Neutrophil (primary cell): Measurements from ENCODE around the gene CCDC3.
"Not testable (repeated sequence)": the region's sequence is repeated elsewhere in the genome, so short reads cannot be mapped to it uniquely, and the experiment has no call there.

ENCODE experiments used
- H3K27ac ChIP-seq: fragments of 200-600 bp; sonication (generic); 2 replicates; pipeline ENCODE4 v1.5.1; 2016; ENCODE audit warnings: mild to moderate bottlenecking, moderate library complexity
- H3K27me3 ChIP-seq: fragments of 200-600 bp; sonication (generic); 2 replicates; pipeline ENCODE4 v1.6.0; 2016; ENCODE audit warnings: mild to moderate bottlenecking
- H3K36me3 ChIP-seq: fragments of 200-600 bp; sonication (generic); 2 replicates; pipeline ENCODE4 v1.5.1; 2017
- H3K4me1 ChIP-seq, 2 experiments: fragments of 200-600 bp in 1 of 2; sonication (generic) in 1 of 2; 1 replicate in 1 of 2; 2 replicates in 1 of 2; pipeline versions ENCODE4 v1.5.1 to v1.6.1; 2013 to 2016; ENCODE audit warnings: low read depth in 1 of 2, low read length in 1 of 2, mild to moderate bottlenecking in 1 of 2, moderate library complexity in 1 of 2; ENCODE audit not compliant: control insufficient read depth in 1 of 2, insufficient read depth in 1 of 2
- H3K4me3 ChIP-seq, 2 experiments: fragments of 200-600 bp in 1 of 2; sonication (generic) in 1 of 2; 1 replicate in 1 of 2; 2 replicates in 1 of 2; pipeline ENCODE4 v1.5.1; 2013 to 2016; ENCODE audit warnings: low read depth in 1 of 2, low read length in 1 of 2, mild to moderate bottlenecking in 1 of 2, moderate library complexity in 1 of 2
- H3K9me3 ChIP-seq: fragments of 200-600 bp; sonication (generic); 2 replicates; pipeline ENCODE4 v1.5.1; 2016
- TF ChIP-seq, protein P1 (sequence below): fragments of 200-600 bp; sonication (generic); IDR thresholded peaks from 2 replicates; pipeline ENCODE4 v1.5.1; 2016; ENCODE audit warnings: antibody characterized with exemption

Gene CCDC3

DNA sequence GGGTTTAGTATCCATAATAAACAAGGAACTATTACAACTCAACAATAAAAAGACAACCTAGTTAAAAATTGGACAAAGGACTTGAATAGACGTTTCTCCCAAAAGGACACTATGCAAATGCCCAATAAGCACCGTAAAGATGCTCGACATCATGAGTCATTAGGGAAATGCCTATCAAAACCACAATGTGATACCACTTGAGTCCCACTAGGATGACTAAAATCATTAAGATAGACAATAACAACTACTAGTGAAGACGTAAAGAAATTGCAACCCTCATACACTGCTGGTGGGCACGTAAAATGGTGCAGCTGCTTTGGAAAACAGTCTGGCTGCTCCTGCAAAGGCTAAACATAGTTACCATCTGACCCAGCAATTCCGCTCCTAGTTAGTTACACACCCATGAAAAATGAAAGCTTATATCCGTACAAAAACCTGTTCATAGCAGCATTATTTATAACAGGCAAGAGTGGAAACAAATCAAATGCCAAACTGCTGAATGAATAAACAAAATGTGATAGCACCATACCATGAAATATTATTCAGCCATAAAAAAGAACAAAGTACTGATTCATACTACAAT, 17.3 kb downstream of the CCDC3 start:
- Histone ChIP-seq H3K27me3 (no peaks in the 10 kb centered on the region), H3K9me3 (no peaks in the 10 kb centered on the region), H3K36me3 (no peaks in the 10 kb centered on the region), H3K4me3 (no peak overlapping the region), H3K27ac (no peak overlapping the region), H3K4me1 (no peaks in the 10 kb centered on the region)
- TF ChIP-seq, protein P1, sequence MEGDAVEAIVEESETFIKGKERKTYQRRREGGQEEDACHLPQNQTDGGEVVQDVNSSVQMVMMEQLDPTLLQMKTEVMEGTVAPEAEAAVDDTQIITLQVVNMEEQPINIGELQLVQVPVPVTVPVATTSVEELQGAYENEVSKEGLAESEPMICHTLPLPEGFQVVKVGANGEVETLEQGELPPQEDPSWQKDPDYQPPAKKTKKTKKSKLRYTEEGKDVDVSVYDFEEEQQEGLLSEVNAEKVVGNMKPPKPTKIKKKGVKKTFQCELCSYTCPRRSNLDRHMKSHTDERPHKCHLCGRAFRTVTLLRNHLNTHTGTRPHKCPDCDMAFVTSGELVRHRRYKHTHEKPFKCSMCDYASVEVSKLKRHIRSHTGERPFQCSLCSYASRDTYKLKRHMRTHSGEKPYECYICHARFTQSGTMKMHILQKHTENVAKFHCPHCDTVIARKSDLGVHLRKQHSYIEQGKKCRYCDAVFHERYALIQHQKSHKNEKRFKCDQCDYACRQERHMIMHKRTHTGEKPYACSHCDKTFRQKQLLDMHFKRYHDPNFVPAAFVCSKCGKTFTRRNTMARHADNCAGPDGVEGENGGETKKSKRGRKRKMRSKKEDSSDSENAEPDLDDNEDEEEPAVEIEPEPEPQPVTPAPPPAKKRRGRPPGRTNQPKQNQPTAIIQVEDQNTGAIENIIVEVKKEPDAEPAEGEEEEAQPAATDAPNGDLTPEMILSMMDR, result no peak

DNA sequence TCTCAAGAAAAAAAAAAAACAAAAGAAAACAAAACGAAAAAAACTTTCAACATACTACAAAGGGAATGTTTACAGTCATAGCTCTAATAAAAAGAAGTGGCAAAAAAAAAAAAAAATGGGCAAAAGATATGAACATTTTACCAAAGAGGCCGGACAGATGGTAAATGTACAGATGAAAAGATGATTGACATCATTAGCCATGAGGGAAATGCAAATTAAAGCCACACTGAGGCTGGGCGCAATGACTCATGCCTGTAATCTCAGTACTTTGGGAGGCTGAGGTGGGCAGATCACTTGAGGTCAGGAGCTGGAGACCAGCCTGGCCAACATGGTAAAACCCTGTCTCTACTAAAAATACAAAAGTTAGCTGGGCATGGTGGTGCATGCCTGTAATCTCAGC, 17.9 kb downstream of the CCDC3 start:
- H3K27ac ChIP-seq, H3K27me3 ChIP-seq, H3K4me3 ChIP-seq, H3K9me3 ChIP-seq, H3K4me1 ChIP-seq, H3K36me3 ChIP-seq: not testable (repeated sequence)

DNA sequence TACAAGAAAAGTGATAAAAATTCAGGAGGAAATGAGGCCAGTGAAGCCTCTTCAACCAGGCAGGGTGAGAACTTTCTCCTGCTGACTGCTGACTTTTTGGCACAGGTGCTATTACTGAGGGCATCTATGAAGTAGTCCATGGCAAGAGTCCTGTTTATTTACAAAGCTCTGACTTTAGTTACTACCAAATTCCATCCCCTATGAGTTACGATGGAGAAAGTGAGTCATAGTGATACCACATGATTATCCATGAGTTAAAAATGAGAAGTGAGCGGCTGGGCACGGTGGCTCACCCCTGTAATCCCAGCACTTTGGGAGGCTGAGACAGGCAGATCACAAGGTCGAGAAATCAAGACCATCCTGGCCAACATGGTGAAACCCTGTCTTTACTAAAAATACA, 19.9 kb downstream of the CCDC3 start:
- no peaks in the 10 kb centered on the region for H3K36me3 ChIP-seq
- no peaks in the 10 kb centered on the region for H3K4me1 ChIP-seq
- H3K27ac ChIP-seq, result no peak overlapping the region
- H3K4me3 ChIP-seq, result no peak overlapping the region
- TF ChIP-seq, protein P1, result no peak
- no peaks in the 10 kb centered on the region for H3K27me3 ChIP-seq
- H3K9me3 ChIP-seq, result no peaks in the 10 kb centered on the region

DNA sequence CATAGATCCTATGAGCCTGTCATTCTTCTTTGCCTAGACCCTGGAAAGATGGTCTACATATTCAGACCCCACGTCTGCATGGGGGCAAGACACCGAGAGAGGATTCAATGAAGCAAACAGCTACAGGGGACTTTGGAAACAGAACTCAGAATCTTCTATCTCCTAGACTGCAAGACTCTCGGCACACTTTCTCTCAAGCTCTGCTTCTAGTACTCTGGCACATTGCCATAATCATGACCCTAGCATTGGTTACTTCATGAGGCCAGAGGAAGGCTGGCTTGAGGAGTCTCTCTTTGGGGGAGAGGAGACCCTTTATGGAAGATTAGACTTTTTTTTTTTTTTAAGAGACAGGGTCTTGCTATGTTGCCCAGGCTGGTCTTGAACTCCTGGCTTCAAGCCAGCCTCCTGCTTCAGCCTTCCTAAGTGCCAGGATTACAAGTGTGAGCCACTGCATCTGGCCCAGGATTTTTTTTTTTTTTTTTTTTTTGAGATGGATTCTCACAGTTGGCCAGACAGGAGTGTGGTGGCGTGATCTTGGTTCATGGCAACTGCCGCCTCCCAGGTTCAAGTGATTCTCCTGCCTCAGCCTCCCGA, 20.7 kb downstream of the CCDC3 start:
- Histone ChIP-seq H3K36me3 (no peaks in the 10 kb centered on the region), H3K4me1 (no peaks in the 10 kb centered on the region), H3K27me3 (no peaks in the 10 kb centered on the region), H3K27ac (no peak overlapping the region), H3K9me3 (no peaks in the 10 kb centered on the region), H3K4me3 (no peak overlapping the region)
- TF ChIP-seq, protein P1, result no peak

DNA sequence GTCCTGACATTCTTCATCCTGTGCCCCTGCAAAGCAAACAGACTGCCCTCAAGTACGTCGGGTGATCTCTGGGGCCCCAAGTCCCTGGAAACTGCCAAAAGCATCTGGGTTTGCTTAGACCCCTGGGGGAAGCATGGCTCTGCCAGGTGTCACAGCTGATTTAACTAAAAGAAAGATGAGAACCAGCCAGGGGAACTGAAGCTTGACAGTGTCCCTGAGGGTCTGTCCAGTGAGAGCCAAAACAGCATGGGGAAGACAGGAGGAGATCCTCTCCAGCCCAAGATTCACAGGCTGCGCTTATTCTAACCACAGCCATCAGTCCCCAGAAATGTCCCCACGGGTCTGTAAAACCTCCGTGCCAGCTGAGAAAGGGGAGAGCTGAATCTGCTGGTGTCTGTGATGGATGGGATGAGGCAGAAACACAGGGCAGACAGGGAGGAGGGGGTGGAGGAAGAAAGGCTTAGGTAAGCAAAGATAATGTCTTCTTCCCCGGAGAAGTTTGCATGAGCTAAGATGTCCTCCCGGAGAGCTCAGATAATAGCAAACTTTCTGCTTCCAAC, 21.3 kb downstream of the CCDC3 start:
- Histone ChIP-seq H3K4me1 (no peaks in the 10 kb centered on the region), H3K27me3 (no peaks in the 10 kb centered on the region), H3K36me3 (no peaks in the 10 kb centered on the region), H3K27ac (no peak overlapping the region), H3K9me3 (no peaks in the 10 kb centered on the region), H3K4me3 (no peak overlapping the region)
- TF ChIP-seq, protein P1, result no peak

DNA sequence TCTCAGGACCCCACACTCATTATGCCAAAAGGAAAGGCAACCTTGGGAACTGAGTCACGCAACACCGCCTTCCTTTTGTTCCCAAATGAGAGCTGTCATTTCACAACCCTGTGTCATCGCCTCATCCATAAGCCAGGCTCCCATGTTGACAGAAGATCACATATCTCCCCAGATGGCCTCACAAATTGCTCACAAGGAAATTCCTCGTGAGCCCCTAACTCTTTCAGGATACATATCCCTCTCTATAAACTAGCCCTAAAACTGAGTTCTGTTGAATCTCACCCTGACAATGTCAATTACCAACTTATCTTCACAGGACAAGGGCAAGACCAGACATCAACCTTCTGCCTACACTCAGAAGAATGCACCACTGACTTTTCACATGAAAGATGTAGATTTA, 22.6 kb downstream of the CCDC3 start:
- Histone ChIP-seq H3K27me3 (no peaks in the 10 kb centered on the region), H3K9me3 (no peaks in the 10 kb centered on the region), H3K4me1 (no peaks in the 10 kb centered on the region), H3K4me3 (no peak overlapping the region), H3K27ac (no peak overlapping the region), H3K36me3 (no peaks in the 10 kb centered on the region)
- TF ChIP-seq, protein P1, result no peak
